Ovary (tissue), 3 donors: Measurements from ENCODE around the gene IDH3A.

Experiments
- EP300 ChIP-seq: sonication (generic); formaldehyde crosslinking; IDR thresholded peaks from one replicate; pipeline ENCODE4 v1.6.1; 2017; ENCODE audit warnings: antibody characterized with exemption
- TF ChIP-seq, protein P1 (sequence below), 3 donors: fragments of 450-650 bp in 2 of 3; fragments of 200-600 bp in 1 of 3; IDR thresholded peaks; one replicate each; pipeline versions ENCODE4 v1.5.1 to v1.8.0; 2016 to 2022; ENCODE audit warnings: antibody characterized with exemption in 3 of 3, mild to moderate bottlenecking in 1 of 3
- donor health status: DM: no; HTN: no; CAD: no.

DNA sequence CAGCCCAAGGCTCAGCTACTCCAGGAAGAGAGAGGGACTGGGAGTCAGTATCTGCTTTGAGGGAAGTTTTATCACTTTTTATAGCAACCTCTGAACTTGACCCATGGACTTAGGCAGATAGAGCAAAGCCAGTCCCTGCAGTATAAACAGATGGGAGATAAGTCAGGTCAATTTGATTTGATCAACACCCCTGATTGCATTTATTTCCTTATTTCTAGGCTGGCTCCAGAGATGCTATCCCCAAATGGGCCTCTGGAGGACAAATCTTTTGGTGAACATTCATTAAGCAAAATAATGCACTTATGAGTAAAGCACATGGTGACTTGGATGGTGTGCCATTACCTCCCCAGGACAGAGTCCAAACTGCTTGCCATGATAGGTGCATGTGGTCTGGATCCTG is 8.9 kb upstream of the IDH3A start:
- no peak for TF ChIP-seq EP300
- TF ChIP-seq, protein P1, sequence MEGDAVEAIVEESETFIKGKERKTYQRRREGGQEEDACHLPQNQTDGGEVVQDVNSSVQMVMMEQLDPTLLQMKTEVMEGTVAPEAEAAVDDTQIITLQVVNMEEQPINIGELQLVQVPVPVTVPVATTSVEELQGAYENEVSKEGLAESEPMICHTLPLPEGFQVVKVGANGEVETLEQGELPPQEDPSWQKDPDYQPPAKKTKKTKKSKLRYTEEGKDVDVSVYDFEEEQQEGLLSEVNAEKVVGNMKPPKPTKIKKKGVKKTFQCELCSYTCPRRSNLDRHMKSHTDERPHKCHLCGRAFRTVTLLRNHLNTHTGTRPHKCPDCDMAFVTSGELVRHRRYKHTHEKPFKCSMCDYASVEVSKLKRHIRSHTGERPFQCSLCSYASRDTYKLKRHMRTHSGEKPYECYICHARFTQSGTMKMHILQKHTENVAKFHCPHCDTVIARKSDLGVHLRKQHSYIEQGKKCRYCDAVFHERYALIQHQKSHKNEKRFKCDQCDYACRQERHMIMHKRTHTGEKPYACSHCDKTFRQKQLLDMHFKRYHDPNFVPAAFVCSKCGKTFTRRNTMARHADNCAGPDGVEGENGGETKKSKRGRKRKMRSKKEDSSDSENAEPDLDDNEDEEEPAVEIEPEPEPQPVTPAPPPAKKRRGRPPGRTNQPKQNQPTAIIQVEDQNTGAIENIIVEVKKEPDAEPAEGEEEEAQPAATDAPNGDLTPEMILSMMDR (IDR thresholded peaks at IDR 0.05) = no peak
